Ascending aorta (tissue), 2 donors: ENCODE measurements around the gene AP5S1. TPM values are rescaled to one million over a fixed set of nuclear protein-coding genes. Genes with fewer than 3 reads are reported as not detected.

Experiments used
- DNase-seq, 2 donors: peaks; one replicate each; pipeline ENCODE4 v3.0.0-alpha.2; 2019; ENCODE audit warnings: low spot score in 2 of 2
- H3K27ac ChIP-seq, 2 donors: fragments of 200-600 bp; sonication (generic); one replicate each; pipeline ENCODE4 v1.5.1; 2016 to 2017; ENCODE audit warnings: mild to moderate bottlenecking in 1 of 2
- H3K27me3 ChIP-seq: fragments of 200-600 bp; sonication (generic); one replicate; pipeline ENCODE4 v1.5.1; 2017
- H3K36me3 ChIP-seq, 2 donors: fragments of 200-600 bp; sonication (generic); one replicate each; pipeline ENCODE4 v1.5.1; 2016
- H3K4me1 ChIP-seq, 2 donors: fragments of 200-600 bp; sonication (generic); one replicate each; pipeline ENCODE4 v1.5.1; 2016 to 2017; ENCODE audit warnings: mild to moderate bottlenecking in 1 of 2
- H3K4me3 ChIP-seq, 2 donors: fragments of 200-600 bp; sonication (generic); one replicate each; pipeline ENCODE4 v1.5.1; 2016 to 2017; ENCODE audit warnings: mild to moderate bottlenecking in 1 of 2
- H3K9me3 ChIP-seq, 2 donors: fragments of 200-600 bp; sonication (generic); one replicate each; pipeline ENCODE4 v1.5.1; 2016
- CTCF ChIP-seq, 3 experiments: fragments of 200-600 bp in 2 of 3; fragments of 450-650 bp in 1 of 3; sonication (generic) in 2 of 3; IDR thresholded peaks; one replicate each; pipeline ENCODE4 v1.5.1; 2016 to 2019; ENCODE audit warnings: antibody characterized with exemption in 3 of 3, mild to moderate bottlenecking in 1 of 3, moderate library complexity in 1 of 3
- intact Hi-C: fragments of 100-400 bp; cut with DNase I; formaldehyde crosslinking; loops from one replicate; pipeline ENCODE4 v1.15.1; 2023
- total RNA-seq: library from RNA; depleted of rRNA; stranded (reverse); fragments of >200 nt; gene quantifications from one replicate; pipeline ENCODE4 v1.1.0, GENCODE V29; 2016

AP5S1 gene
- total RNA-seq, 1 donor from 2014 or later: 38.5 TPM

- Histone ChIP-seq H3K27me3 (no peaks in the 10 kb centered on the region), H3K9me3 (peaks cover 0 to 3% of the 10 kb centered on the region in 2 donors), H3K36me3 (peaks cover 49 to 52% of the 10 kb centered on the region in 2 donors), H3K4me3 (no peak overlapping the region), H3K4me1 (peaks cover 22 to 31% of the 10 kb centered on the region in 2 donors), H3K27ac (no peak overlapping the region)
- no peak for TF ChIP-seq CTCF (IDR thresholded peaks at IDR 0.05)
- DNase-seq: no peak
- intact Hi-C loops: no loop called here
These were observed 17.1 kb upstream of the AP5S1 start for GRCh38 chr20:3803289-3803688.

- peaks cover 20 to 29% of the 10 kb centered on the region in 2 donors for H3K4me1 ChIP-seq
- no peak overlapping the region for H3K27ac ChIP-seq
These were observed 16.5 kb upstream of the AP5S1 start for GRCh38 chr20:3803854-3804253.

GRCh38 chr20:3804254-3804751 is 16.0 kb upstream of the AP5S1 start:
- H3K27ac ChIP-seq: peak overlapping the region in 1 of 2 donors; percentile 29
- H3K27me3 ChIP-seq: no peaks in the 10 kb centered on the region
- H3K36me3 ChIP-seq: peaks cover 49 to 52% of the 10 kb centered on the region in 2 donors
- H3K4me3 ChIP-seq: no peak overlapping the region
- H3K9me3 ChIP-seq: peaks cover 0 to 3% of the 10 kb centered on the region in 2 donors
- no peak for TF ChIP-seq CTCF (IDR thresholded peaks at IDR 0.05)
- peaks cover 18 to 29% of the 10 kb centered on the region in 2 donors for H3K4me1 ChIP-seq
- intact Hi-C loops: no loop called here
- no peak for DNase-seq

More at GRCh38 chr20:3803854-3804253, 16.5 kb upstream of the AP5S1 start:
- no peak overlapping the region for H3K4me3 ChIP-seq
- intact Hi-C loops: no loop called here
- peaks cover 0 to 3% of the 10 kb centered on the region in 2 donors for H3K9me3 ChIP-seq
- peaks cover 49 to 52% of the 10 kb centered on the region in 2 donors for H3K36me3 ChIP-seq
- no peaks in the 10 kb centered on the region for H3K27me3 ChIP-seq
- no peak for TF ChIP-seq CTCF (IDR thresholded peaks at IDR 0.05)
- no peak for DNase-seq

GRCh38 chr20:3804781-3805180 is 15.6 kb upstream of the AP5S1 start:
- DNase-seq: no peak
- no peak overlapping the region for H3K4me3 ChIP-seq
- intact Hi-C loops: no loop called here
- TF ChIP-seq CTCF (IDR thresholded peaks at IDR 0.05): no peak
- H3K9me3 ChIP-seq: peaks cover 0 to 3% of the 10 kb centered on the region in 2 donors
- peak overlapping the region; percentile 94 to 97 for H3K27ac ChIP-seq
- H3K36me3 ChIP-seq: peaks cover 49 to 52% of the 10 kb centered on the region in 2 donors
- H3K27me3 ChIP-seq: no peaks in the 10 kb centered on the region
- H3K4me1 ChIP-seq: peaks cover 18 to 29% of the 10 kb centered on the region in 2 donors

GRCh38 chr20:3808544-3808943 is 11.8 kb upstream of the AP5S1 start:
- H3K27ac ChIP-seq: peak overlapping the region; percentile 94 to 97
- peaks cover 25 to 46% of the 10 kb centered on the region in 2 donors for H3K4me1 ChIP-seq
- H3K27me3 ChIP-seq: no peaks in the 10 kb centered on the region
- no peak for DNase-seq
- peaks cover 15 to 19% of the 10 kb centered on the region in 2 donors for H3K36me3 ChIP-seq
- peaks cover 0 to 3% of the 10 kb centered on the region in 2 donors for H3K9me3 ChIP-seq
- H3K4me3 ChIP-seq: peak overlapping the region in 1 of 2 donors; percentile 5
- intact Hi-C loops: loop anchor here (1.0 kb wide), 1 partner anchor 12 kb away; the partner anchor contains the start of gene CDC25B
- TF ChIP-seq CTCF (IDR thresholded peaks at IDR 0.05): no peak
